Stomach (tissue), 9 donors: ENCODE results near the gene TMPRSS12. TPM values are rescaled to one million over a fixed set of nuclear protein-coding genes. Genes with fewer than 3 reads are reported as not detected.
"Not testable (repeated sequence)": the region's sequence is repeated elsewhere in the genome, so short reads cannot be mapped to it uniquely, and the experiment has no call there.

ENCODE experiments used
- DNase-seq, 2 donors: peaks; one replicate each; pipeline versions ENCODE4 v3.0.0 to v3.0.0-alpha.2; 2013 to 2019
- H3K27ac ChIP-seq, 5 donors: fragments of 200-600 bp in 4 of 5; sonication (generic) in 4 of 5; one replicate each; pipeline ENCODE4 v1.5.1; 2013 to 2019; ENCODE audit warnings: mild to moderate bottlenecking in 1 of 5, moderate library complexity in 1 of 5
- H3K27me3 ChIP-seq, 3 donors: fragments of 200-600 bp; sonication (generic); one replicate each; pipeline ENCODE4 v1.5.1; 2017 to 2019; ENCODE audit warnings: mixed run types in 1 of 3
- H3K36me3 ChIP-seq, 4 donors: fragments of 200-600 bp; sonication (generic); 1 replicate in 3 of 4; 2 replicates in 1 of 4; pipeline ENCODE4 v1.5.1; 2016 to 2019
- H3K4me1 ChIP-seq, 4 donors: fragments of 200-600 bp; sonication (generic); one replicate each; pipeline ENCODE4 v1.5.1; 2016 to 2019
- H3K4me3 ChIP-seq, 4 donors: fragments of 200-600 bp; sonication (generic) in 3 of 4; one replicate each; pipeline ENCODE4 v1.5.1; 2016 to 2019; ENCODE audit warnings: mild to moderate bottlenecking in 1 of 4
- H3K9me3 ChIP-seq, 4 donors: fragments of 200-600 bp; sonication (generic); one replicate each; pipeline ENCODE4 v1.5.1; 2016 to 2019
- EP300 ChIP-seq: sonication (generic); formaldehyde crosslinking; IDR thresholded peaks from one replicate; pipeline ENCODE4 v1.6.1; 2017; ENCODE audit warnings: antibody characterized with exemption
- POLR2A ChIP-seq, 4 donors: fragments of 450-650 bp; IDR thresholded peaks; one replicate each; pipeline ENCODE4 v1.6.1; 2016; ENCODE audit warnings: antibody characterized with exemption in 4 of 4, control low read depth in 2 of 4, mild to moderate bottlenecking in 1 of 4, moderate library complexity in 1 of 4
- POLR2AphosphoS5 ChIP-seq, 3 donors: sonication (generic); formaldehyde crosslinking; IDR thresholded peaks; one replicate each; pipeline ENCODE4 v1.6.1; 2016; ENCODE audit warnings: antibody characterized with exemption in 3 of 3
- WGBS, 5 donors: extraction: QIAGEN DNeasy Blood & Tissue Kit in 3 of 5; methylation state at CpG; one replicate each; pipeline versions ENCODE4 v1.1.5 to v1.1.7; 2013 to 2018; 5-methylcytosine and 5-hydroxymethylcytosine counted together
- intact Hi-C: fragments of 100-400 bp; cut with DNase I; formaldehyde crosslinking; loops from one replicate; pipeline ENCODE4 v1.15.1; 2023; ENCODE audit warnings: low total_unique reads
- polyA plus RNA-seq, 3 donors: library from polyadenylated mRNA; stranded (reverse); fragments of 200-250 nt; gene quantifications; one replicate each; pipeline ENCODE4 v1.2.3, GENCODE V29; 2013
- total RNA-seq, 5 donors: library from RNA; depleted of rRNA; stranded (reverse); fragments of >200 nt; gene quantifications; one replicate each; pipeline versions ENCODE4 v1.1.0 to v1.2.3, GENCODE V29; 2014 to 2016
- TF ChIP-seq, protein P1 (sequence below), 7 experiments: fragments of 450-650 bp in 4 of 7; fragments of 200-600 bp in 3 of 7; sonication (generic) in 3 of 7; IDR thresholded peaks; one replicate each; pipeline ENCODE4 v1.5.1; 2016 to 2019; ENCODE audit warnings: antibody characterized with exemption in 7 of 7, control low read depth in 2 of 7, mild to moderate bottlenecking in 1 of 7
- donor health status: healthy with polysubstance abuse.
- donor health status: Bipolar disorder and iron deficiency.
- donor health status: healthy.

Gene TMPRSS12
- total and polyA plus RNA-seq, 8 donors: not detected

DNA sequence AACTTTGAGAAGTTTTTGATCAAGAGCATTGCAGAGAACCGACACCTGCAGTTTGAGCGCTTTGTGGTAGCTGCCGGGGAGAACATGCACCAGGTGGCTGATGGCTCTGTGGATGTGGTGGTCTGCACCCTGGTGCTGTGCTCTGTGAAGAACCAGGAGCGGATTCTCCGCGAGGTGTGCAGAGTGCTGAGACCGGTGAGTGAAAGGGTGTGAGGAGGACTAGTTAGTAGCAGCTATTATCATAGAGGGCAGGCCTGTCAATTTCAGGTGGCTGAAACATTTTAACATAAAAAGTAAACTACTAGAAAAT is 82.6 kb downstream of the TMPRSS12 start:
- DNase-seq: no peak
- Histone ChIP-seq H3K4me1 (peaks cover 25 to 61% (median 53%) of the 10 kb centered on the region in 4 donors), H3K27ac (peak overlapping the region; percentile 86 to 92 (median 87)), H3K36me3 (peaks cover 6 to 11% (median 7%) of the 10 kb centered on the region in 4 donors), H3K4me3 (peak overlapping the region; percentile 79 to 87 (median 84)), H3K9me3 (no peaks in the 10 kb centered on the region), H3K27me3 (no peaks in the 10 kb centered on the region)
- 4 to 14% (median 7%) methylated on average over 7 of the region's 7 CpGs for WGBS, 5 donors
- intact Hi-C loops: no loop called here
- TF ChIP-seq POLR2AphosphoS5 (IDR thresholded peaks at IDR 0.05) (no peak), EP300 (no peak), POLR2A (IDR thresholded peaks at IDR 0.05) (no peak)
- TF ChIP-seq, protein P1, sequence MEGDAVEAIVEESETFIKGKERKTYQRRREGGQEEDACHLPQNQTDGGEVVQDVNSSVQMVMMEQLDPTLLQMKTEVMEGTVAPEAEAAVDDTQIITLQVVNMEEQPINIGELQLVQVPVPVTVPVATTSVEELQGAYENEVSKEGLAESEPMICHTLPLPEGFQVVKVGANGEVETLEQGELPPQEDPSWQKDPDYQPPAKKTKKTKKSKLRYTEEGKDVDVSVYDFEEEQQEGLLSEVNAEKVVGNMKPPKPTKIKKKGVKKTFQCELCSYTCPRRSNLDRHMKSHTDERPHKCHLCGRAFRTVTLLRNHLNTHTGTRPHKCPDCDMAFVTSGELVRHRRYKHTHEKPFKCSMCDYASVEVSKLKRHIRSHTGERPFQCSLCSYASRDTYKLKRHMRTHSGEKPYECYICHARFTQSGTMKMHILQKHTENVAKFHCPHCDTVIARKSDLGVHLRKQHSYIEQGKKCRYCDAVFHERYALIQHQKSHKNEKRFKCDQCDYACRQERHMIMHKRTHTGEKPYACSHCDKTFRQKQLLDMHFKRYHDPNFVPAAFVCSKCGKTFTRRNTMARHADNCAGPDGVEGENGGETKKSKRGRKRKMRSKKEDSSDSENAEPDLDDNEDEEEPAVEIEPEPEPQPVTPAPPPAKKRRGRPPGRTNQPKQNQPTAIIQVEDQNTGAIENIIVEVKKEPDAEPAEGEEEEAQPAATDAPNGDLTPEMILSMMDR (IDR thresholded peaks at IDR 0.05): no peak

DNA sequence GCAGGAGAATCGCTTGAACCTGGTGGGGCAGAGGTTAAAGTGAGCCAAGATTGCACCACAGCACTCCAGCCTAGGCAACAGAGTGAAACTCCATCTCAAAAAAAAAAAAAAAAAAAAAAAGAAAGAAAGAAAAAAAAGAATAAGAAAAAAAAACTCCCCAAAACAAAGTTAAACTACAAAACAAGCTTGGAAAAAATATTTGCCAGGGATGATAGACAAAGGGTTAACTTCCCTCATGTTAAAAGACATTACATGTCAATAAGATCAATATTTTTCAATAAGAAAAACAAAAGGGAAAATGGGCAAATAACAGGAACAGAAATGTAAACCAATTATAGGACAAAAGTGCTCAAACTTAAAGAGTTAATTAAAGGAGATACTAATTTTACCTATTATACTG is 83.2 kb downstream of the TMPRSS12 start:
- Histone ChIP-seq H3K4me3 (peak overlapping the region; percentile 79 to 87 (median 84)), H3K27ac (peak overlapping the region; percentile 83 to 92 (median 86)), H3K9me3 (no peaks in the 10 kb centered on the region), H3K27me3 (no peaks in the 10 kb centered on the region), H3K4me1 (peaks cover 32 to 67% (median 59%) of the 10 kb centered on the region in 4 donors), H3K36me3 (peaks cover 12 to 17% (median 13%) of the 10 kb centered on the region in 4 donors)
- 11 to 31% (median 25%) methylated on average over 1 of the region's 1 CpG for WGBS, 5 donors
- DNase-seq: no peak
- intact Hi-C loops: no loop called here
- TF ChIP-seq POLR2A (IDR thresholded peaks at IDR 0.05) (no peak), POLR2AphosphoS5 (IDR thresholded peaks at IDR 0.05) (no peak), EP300 (no peak)
- TF ChIP-seq, protein P1 (IDR thresholded peaks at IDR 0.05): no peak

DNA sequence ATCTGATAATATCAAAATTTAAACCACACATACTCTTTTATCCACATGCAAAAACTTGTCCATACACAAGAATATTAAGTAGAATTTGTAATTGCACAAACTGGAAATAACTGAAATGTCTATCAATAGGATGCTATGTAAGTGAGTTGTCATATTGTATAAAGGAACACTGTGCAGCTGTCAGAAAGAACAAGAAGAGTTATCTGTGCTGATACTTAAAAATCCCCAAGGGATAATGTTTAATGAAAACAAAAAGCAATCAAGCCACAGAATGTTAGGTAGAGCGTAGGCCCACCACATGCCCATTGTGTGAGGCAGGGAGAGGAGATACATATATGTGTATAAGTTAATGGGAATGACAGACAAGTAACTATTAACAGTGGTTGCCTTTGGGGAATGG is 83.7 kb downstream of the TMPRSS12 start:
- Histone ChIP-seq H3K4me3 (peak overlapping the region; percentile 79 to 87 (median 84)), H3K4me1 (peaks cover 37 to 72% (median 64%) of the 10 kb centered on the region in 4 donors), H3K36me3 (peaks cover 12 to 22% (median 18%) of the 10 kb centered on the region in 4 donors), H3K27me3 (no peaks in the 10 kb centered on the region), H3K9me3 (no peaks in the 10 kb centered on the region), H3K27ac (peak overlapping the region in 4 of 5 donors; percentile 86 to 92 (median 88))
- intact Hi-C loops: no loop called here
- DNase-seq: no peak
- TF ChIP-seq, protein P1 (IDR thresholded peaks at IDR 0.05): no peak
- no peak for TF ChIP-seq POLR2AphosphoS5 (IDR thresholded peaks at IDR 0.05)
- TF ChIP-seq POLR2A (IDR thresholded peaks at IDR 0.05): no peak
- no peak for TF ChIP-seq EP300
- 6 to 18% (median 14%) methylated on average over 1 of the region's 1 CpG for WGBS, 5 donors

DNA sequence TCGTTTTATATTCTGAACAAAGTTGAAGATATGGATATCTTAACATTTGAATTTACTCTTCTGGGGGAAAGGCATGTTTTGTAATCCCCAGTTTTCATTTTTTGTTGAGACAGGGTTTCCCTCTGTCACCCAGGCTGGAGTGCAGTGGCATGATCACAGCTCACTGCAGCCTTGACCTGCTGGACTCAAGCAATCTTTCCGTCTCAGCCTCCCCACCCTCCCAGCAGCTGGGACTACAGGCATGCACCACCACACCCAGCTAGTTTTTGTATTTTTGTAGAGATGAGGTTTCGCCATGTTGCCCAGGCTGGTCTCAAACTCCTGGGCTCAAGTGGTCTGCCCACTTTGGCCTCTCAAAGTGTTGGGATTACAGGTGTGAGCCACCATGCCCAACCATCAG is 84.2 kb downstream of the TMPRSS12 start:
- intact Hi-C loops, H3K9me3 ChIP-seq, H3K27me3 ChIP-seq: not testable (repeated sequence)
- Histone ChIP-seq H3K4me1 (peaks cover 39 to 76% (median 65%) of the 10 kb centered on the region in 4 donors), H3K4me3 (peak overlapping the region; percentile 79 to 87 (median 84)), H3K36me3 (peaks cover 12 to 27% (median 22%) of the 10 kb centered on the region in 4 donors), H3K27ac (peak overlapping the region; percentile 42 to 92 (median 86))
- peak; percentile 44 to 49 for DNase-seq
- WGBS, 5 donors: 11 to 22% (median 17%) methylated on average over 3 of the region's 3 CpGs
- peak in 1 of 3 donors; percentile 32 for TF ChIP-seq POLR2AphosphoS5 (IDR thresholded peaks at IDR 0.05)

DNA sequence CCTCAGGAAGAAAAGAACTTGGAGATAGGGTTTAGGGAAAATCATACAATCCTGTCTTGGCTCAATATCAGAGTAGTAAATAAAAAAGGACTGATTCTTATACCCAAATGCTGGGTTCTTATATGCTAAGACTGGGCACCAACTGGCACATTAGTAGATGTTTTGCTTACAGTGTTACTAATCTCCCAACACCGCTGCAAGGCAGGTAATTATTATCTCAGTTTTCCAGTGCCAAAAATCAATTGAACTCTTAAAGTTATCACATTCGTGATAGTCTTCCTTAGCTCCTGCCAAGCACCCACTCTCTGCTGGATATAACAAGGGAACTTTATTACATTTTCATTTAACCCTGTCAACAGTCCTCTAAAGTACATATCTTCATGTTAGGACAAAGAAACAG is 84.6 kb downstream of the TMPRSS12 start:
- Histone ChIP-seq H3K9me3 (no peaks in the 10 kb centered on the region), H3K4me1 (peaks cover 36 to 76% (median 63%) of the 10 kb centered on the region in 4 donors), H3K27me3 (no peaks in the 10 kb centered on the region), H3K27ac (peak overlapping the region; percentile 42 to 92 (median 86)), H3K36me3 (peaks cover 12 to 31% (median 24%) of the 10 kb centered on the region in 4 donors), H3K4me3 (peak overlapping the region; percentile 79 to 87 (median 84))
- no peak for TF ChIP-seq EP300
- TF ChIP-seq POLR2AphosphoS5 (IDR thresholded peaks at IDR 0.05): peak in 1 of 3 donors; percentile 26
- TF ChIP-seq, protein P1 (IDR thresholded peaks at IDR 0.05): no peak
- no peak for TF ChIP-seq POLR2A (IDR thresholded peaks at IDR 0.05)
- 10 to 19% (median 15%) methylated on average over 2 of the region's 2 CpGs for WGBS, 5 donors
- intact Hi-C loops: no loop called here
- DNase-seq: no peak
